ENCODE results near the gene GAD1.

GRCh38 chr2:170850251-170850650 is 33.6 kb downstream of the GAD1 start:
- no peak for TF ChIP-seq GATA3 (IDR thresholded peaks at IDR 0.05; ENCODE audit: low read depth, low read length)
- no peak for TF ChIP-seq GATA2 (IDR thresholded peaks at IDR 0.05; ENCODE audit: low read depth, low read length)
